HepG2 (cell line): ENCODE measurements around the gene DOCK4. TPM values are rescaled to one million over a fixed set of nuclear protein-coding genes. Genes with fewer than 3 reads are reported as not detected.

Source experiments
- ATAC-seq: fragments of 200-7000 bp; cut with Tn5 transposase; 3 replicates; pipeline ENCODE4 v1.9.1; 2020; ENCODE audit warnings: mild to moderate bottlenecking, moderate library complexity
- BruUV-seq: library from RNA; stranded (reverse); fragments of 400-500 nt; replicated peaks from 2 replicates; lab custom pipeline; 2021; lab: Mats Ljungman, UMichigan
- CTCF ChIA-PET: fragments of 300-600 bp; formaldehyde crosslinking; extraction: SDS; loops from one replicate; lab custom pipeline; 2021; ENCODE audit warnings: low total read pairs, inconsistent platforms, low intra/inter-chr PET ratio; lab: Yijun Ruan, JAX
- POLR2A ChIA-PET: fragments of 350-600 bp; sonication (Branson Sonifier 250); formaldehyde crosslinking; loops from one replicate; lab custom pipeline; 2020; ENCODE audit warnings: antibody characterized with exemption, inconsistent platforms; lab: Yijun Ruan, JAX
- DNase-seq: peaks from one replicate; pipeline ENCODE4 v3.0.0-alpha.2; 2015; ENCODE audit warnings: low spot score
- FAIRE-seq: peaks from 3 replicates; lab custom pipeline; 2011; peaks lifted over from hg19 to GRCh38; lab: Jason Lieb, UNC
- H2AFZ ChIP-seq: one replicate; pipeline ENCODE4 v1.6.1; 2011; ENCODE audit warnings: low read length, inconsistent platforms
- H3K27ac ChIP-seq: fragments of 300-600 bp; 3 replicates; pipeline ENCODE4 v1.8.0; 2011; ENCODE audit warnings: mixed run types, mild to moderate bottlenecking, mixed read lengths, low read length, inconsistent platforms; ENCODE audit not compliant: insufficient read depth; ENCODE audit errors: extremely low read length
- H3K27me3 ChIP-seq, 2 experiments: fragments of 200-600 bp in 1 of 2; 2 replicates in 1 of 2; 3 replicates in 1 of 2; pipeline versions ENCODE4 v1.6.0 to v1.8.0; 2011; ENCODE audit warnings: low read length in 2 of 2, mild to moderate bottlenecking in 2 of 2, moderate library complexity in 2 of 2, inconsistent platforms in 1 of 2; ENCODE audit not compliant: insufficient read depth in 2 of 2, control insufficient read depth in 1 of 2
- H3K36me3 ChIP-seq, 2 experiments: fragments of 200-600 bp in 1 of 2; replicated peaks in 1 of 2; 2 replicates in 1 of 2; 3 replicates in 1 of 2; pipeline versions ENCODE4 v1.5.1 to v1.8.0; 2011; ENCODE audit warnings: low read length in 2 of 2, inconsistent platforms in 1 of 2; ENCODE audit not compliant: insufficient read depth in 2 of 2, control insufficient read depth in 1 of 2
- H3K4me1 ChIP-seq: 2 replicates; pipeline ENCODE4 v1.5.1; 2012; ENCODE audit warnings: low read length, inconsistent platforms; ENCODE audit not compliant: insufficient read depth
- H3K4me2 ChIP-seq: 2 replicates; pipeline ENCODE4 v1.6.0; 2011; ENCODE audit warnings: low read depth, low read length, inconsistent platforms
- H3K4me3 ChIP-seq, 3 experiments: fragments of 200-600 bp in 1 of 3; sonication (generic), shearing (Covaris generic) in 1 of 3; replicated peaks in 1 of 3; 2 replicates each; pipeline ENCODE4 v1.5.1; 2011 to 2016; ENCODE audit warnings: low read length in 3 of 3, inconsistent platforms in 2 of 3, low read depth in 2 of 3, mild to moderate bottlenecking in 2 of 3, control low read depth in 1 of 3, mixed read lengths in 1 of 3; ENCODE audit not compliant: insufficient read depth in 1 of 3
- H3K79me2 ChIP-seq: one replicate; pipeline ENCODE4 v1.6.1; 2011; ENCODE audit warnings: low read length, inconsistent platforms; ENCODE audit not compliant: insufficient read depth
- H3K9ac ChIP-seq: 2 replicates; pipeline ENCODE4 v1.6.0; 2011; ENCODE audit warnings: mild to moderate bottlenecking, low read depth, low read length, inconsistent platforms; ENCODE audit not compliant: insufficient read depth
- H3K9me3 ChIP-seq: 2 replicates; pipeline ENCODE4 v1.5.1; 2012; ENCODE audit warnings: mild to moderate bottlenecking, low read length
- H4K20me1 ChIP-seq: 2 replicates; pipeline ENCODE4 v1.6.0; 2011; ENCODE audit warnings: inconsistent platforms, mild to moderate bottlenecking, low read length, moderate library complexity; ENCODE audit not compliant: insufficient read depth
- CBX5 ChIP-seq: sonication (generic); formaldehyde crosslinking; IDR thresholded peaks from 2 replicates; pipeline ENCODE4 v1.4.0; 2020; ENCODE audit warnings: missing genetic modification reagents, borderline replicate concordance
- EZH2 ChIP-seq: conservative IDR thresholded peaks from 2 replicates; pipeline ENCODE4 v1.6.1; 2012; ENCODE audit warnings: mild to moderate bottlenecking, low read depth, low read length, moderate library complexity
- KDM2A ChIP-seq: sonication (generic); formaldehyde crosslinking; IDR thresholded peaks from 2 replicates; pipeline ENCODE4 v1.4.0; 2020; ENCODE audit warnings: low read depth, missing genetic modification reagents, borderline replicate concordance
- ZFP90 ChIP-seq: sonication (generic); formaldehyde crosslinking; IDR thresholded peaks from 2 replicates; pipeline ENCODE4 v1.8.0; 2022; ENCODE audit warnings: missing genetic modification reagents, mild to moderate bottlenecking, inconsistent platforms, borderline replicate concordance
- ZKSCAN8 ChIP-seq: IDR thresholded peaks from 2 replicates; pipeline ENCODE4 v1.6.1; 2016; ENCODE audit warnings: borderline replicate concordance, missing genetic modification reagents, missing compliant biosample characterization
- ZNF274 ChIP-seq: sonication (generic); formaldehyde crosslinking; IDR thresholded peaks from 2 replicates; pipeline ENCODE4 v1.5.1; 2020; ENCODE audit warnings: mild to moderate bottlenecking, missing genetic modification reagents
- ZNF598 ChIP-seq: sonication (generic); formaldehyde crosslinking; IDR thresholded peaks from 2 replicates; pipeline ENCODE4 v1.5.1; 2020; ENCODE audit warnings: mild to moderate bottlenecking, missing genetic modification reagents, borderline replicate concordance
- ZNF672 ChIP-seq: sonication (generic); formaldehyde crosslinking; IDR thresholded peaks from 2 replicates; pipeline ENCODE4 v1.8.1; 2022; ENCODE audit warnings: missing genetic modification reagents
- ZZZ3 ChIP-seq: sonication (generic); formaldehyde crosslinking; IDR thresholded peaks from 2 replicates; pipeline ENCODE4 v1.4.0; 2020; ENCODE audit warnings: missing genetic modification reagents, mild to moderate bottlenecking, borderline replicate concordance
- in situ Hi-C: cut with HindIII; loops from 2 replicates; pipeline ENCODE4 v1.10.0; 2017; ENCODE audit warnings: low pct_unique_long_range_greater_than_20kb; ENCODE audit not compliant: extremely low pct_ligation_motif_present
- intact Hi-C: fragments of 100-400 bp; cut with micrococcal nuclease; formaldehyde crosslinking; loops from one replicate; pipeline ENCODE4 v1.10.0; 2022; ENCODE audit not compliant: unreplicated experiment
- polyA plus RNA-seq, 8 experiments: library from polyadenylated mRNA; depleted of rRNA in 3 of 8; stranded (reverse) in 7 of 8; unstranded in 1 of 8; fragments of >200 nt; fragmentation: Illumina TruSeq in 4 of 8; extraction: Trizol in 4 of 8; gene quantifications; 2 replicates each; pipeline versions ENCODE4 v1.2.1 to v1.2.3, GENCODE V29; 2011 to 2016; ENCODE audit warnings: low read depth in 4 of 8, missing spikeins in 1 of 8, mixed read lengths in 1 of 8; ENCODE audit not compliant: insufficient read depth in 1 of 8
- total RNA-seq, 5 experiments: library from RNA; depleted of rRNA; stranded (reverse); fragments of >200 nt; fragmentation: Illumina TruSeq; extraction: Trizol; gene quantifications; 2 replicates each; pipeline ENCODE4 v1.2.3, GENCODE V29; 2016; ENCODE audit warnings: low read depth in 1 of 5
- TF ChIP-seq, protein P1 (sequence below): sonication (generic); formaldehyde crosslinking; IDR thresholded peaks from 2 replicates; pipeline ENCODE4 v1.5.1; 2020; ENCODE audit warnings: mild to moderate bottlenecking, missing genetic modification reagents, borderline replicate concordance
- TF ChIP-seq, protein P2 (sequence below): sonication (generic); formaldehyde crosslinking; conservative IDR thresholded peaks from 2 replicates; pipeline ENCODE4 v1.8.1; 2023; ENCODE audit warnings: missing genetic modification reagents
- TF ChIP-seq, protein P3 (sequence below): IDR thresholded peaks from 2 replicates; pipeline ENCODE4 v1.6.1; 2016; ENCODE audit warnings: missing compliant biosample characterization, missing genetic modification reagents, borderline replicate concordance
- TF ChIP-seq, protein P4 (sequence below): sonication (generic); formaldehyde crosslinking; IDR thresholded peaks from 2 replicates; pipeline ENCODE4 v1.4.0; 2020; ENCODE audit warnings: missing genetic modification reagents, borderline replicate concordance

The DOCK4 gene
- total and polyA plus RNA-seq, 2 of the 13 experiments (the other 11 are each of a cell fraction or from before 2014, with no cell fraction given), result 13.5 to 17.4 TPM

DNA sequence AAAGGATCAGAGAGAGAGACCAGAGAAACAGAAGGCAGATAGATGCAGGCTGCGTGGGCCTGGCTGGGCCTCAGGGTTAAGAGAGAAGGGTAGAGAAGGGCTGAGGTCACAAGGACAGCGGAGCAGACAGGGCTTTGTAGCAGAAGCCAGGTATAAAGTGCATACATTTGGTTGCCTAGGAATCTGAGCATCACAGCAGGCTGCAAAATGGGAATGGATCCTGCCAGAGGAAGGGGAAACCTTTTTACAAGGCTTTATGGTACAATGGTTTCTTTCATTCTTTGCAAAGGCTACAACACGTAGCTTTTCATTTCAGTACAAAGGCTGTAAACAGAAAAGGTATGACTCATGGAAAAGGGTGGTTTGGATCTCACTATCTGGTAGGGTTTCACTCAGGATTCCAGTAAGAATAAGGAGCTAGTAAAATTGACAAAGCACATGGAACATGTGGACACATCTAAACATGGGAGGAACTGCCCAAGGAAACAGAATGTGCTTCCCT, 275.1 kb downstream of the DOCK4 start (continued):
- TF ChIP-seq, protein P1, sequence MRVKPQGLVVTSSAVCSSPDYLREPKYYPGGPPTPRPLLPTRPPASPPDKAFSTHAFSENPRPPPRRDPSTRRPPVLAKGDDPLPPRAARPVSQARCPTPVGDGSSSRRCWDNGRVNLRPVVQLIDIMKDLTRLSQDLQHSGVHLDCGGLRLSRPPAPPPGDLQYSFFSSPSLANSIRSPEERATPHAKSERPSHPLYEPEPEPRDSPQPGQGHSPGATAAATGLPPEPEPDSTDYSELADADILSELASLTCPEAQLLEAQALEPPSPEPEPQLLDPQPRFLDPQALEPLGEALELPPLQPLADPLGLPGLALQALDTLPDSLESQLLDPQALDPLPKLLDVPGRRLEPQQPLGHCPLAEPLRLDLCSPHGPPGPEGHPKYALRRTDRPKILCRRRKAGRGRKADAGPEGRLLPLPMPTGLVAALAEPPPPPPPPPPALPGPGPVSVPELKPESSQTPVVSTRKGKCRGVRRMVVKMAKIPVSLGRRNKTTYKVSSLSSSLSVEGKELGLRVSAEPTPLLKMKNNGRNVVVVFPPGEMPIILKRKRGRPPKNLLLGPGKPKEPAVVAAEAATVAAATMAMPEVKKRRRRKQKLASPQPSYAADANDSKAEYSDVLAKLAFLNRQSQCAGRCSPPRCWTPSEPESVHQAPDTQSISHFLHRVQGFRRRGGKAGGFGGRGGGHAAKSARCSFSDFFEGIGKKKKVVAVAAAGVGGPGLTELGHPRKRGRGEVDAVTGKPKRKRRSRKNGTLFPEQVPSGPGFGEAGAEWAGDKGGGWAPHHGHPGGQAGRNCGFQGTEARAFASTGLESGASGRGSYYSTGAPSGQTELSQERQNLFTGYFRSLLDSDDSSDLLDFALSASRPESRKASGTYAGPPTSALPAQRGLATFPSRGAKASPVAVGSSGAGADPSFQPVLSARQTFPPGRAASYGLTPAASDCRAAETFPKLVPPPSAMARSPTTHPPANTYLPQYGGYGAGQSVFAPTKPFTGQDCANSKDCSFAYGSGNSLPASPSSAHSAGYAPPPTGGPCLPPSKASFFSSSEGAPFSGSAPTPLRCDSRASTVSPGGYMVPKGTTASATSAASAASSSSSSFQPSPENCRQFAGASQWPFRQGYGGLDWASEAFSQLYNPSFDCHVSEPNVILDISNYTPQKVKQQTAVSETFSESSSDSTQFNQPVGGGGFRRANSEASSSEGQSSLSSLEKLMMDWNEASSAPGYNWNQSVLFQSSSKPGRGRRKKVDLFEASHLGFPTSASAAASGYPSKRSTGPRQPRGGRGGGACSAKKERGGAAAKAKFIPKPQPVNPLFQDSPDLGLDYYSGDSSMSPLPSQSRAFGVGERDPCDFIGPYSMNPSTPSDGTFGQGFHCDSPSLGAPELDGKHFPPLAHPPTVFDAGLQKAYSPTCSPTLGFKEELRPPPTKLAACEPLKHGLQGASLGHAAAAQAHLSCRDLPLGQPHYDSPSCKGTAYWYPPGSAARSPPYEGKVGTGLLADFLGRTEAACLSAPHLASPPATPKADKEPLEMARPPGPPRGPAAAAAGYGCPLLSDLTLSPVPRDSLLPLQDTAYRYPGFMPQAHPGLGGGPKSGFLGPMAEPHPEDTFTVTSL, result peak; percentile 61; the same call in 1 of the 2 replicates
- TF ChIP-seq EZH2 (no peak), ZZZ3 (CRISPR knock-in tag) (no peak), CBX5 (peak; percentile 29; the same call in 1 of the 2 replicates), ZKSCAN8 (no peak; the same call in 1 of the 2 replicates), ZNF672 (CRISPR knock-in tag) (no peak), KDM2A (peak; percentile 34; the same call in 1 of the 2 replicates), ZNF598 (CRISPR knock-in tag) (0 out of 2 replicates have a peak, but pooled peaks have one; percentile 40)

DNA sequence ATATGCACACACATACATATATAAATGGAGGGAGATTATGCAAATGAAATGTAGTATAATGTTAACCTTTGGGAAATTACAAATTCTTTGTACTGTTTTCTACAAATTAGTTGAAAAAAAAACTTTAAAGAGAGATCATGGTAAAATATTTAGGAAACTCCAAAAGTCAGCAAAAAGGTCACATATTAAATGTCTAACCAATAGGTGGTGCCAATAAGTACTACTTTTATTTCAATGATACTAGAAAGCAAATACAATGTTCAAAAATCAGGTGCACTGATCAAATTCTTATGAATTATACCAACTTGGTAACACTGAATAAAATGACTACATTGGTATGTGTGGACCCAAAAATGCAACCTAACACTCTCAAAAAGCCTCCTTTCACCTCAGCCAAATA, 276.9 kb downstream of the DOCK4 start:
- CTCF ChIA-PET, result no interaction called here
- FAIRE-seq (no peak), ATAC-seq (no peak)

More for the DNA sequence above, 276.9 kb downstream of the DOCK4 start:
- in situ Hi-C loops, result no loop called here
- Histone ChIP-seq H3K79me2 (no peaks in the 10 kb centered on the region), H3K36me3 (0 out of 5 replicates have a peak, but pooled peaks cover 0 to 4% of the 10 kb centered on the region in 2 experiments), H3K27ac (no peak overlapping the region), H3K9ac (no peak overlapping the region), H4K20me1 (no peaks in the 10 kb centered on the region), H3K4me2 (no peak overlapping the region), H3K4me3 (no peak overlapping the region), H2AFZ (no peak overlapping the region), H3K9me3 (no peaks in the 10 kb centered on the region), H3K27me3 (no peaks in the 10 kb centered on the region), H3K4me1 (peaks cover 44% of the 10 kb centered on the region)
- intact Hi-C loops, result no loop called here
- no TSS peak for BruUV-seq
- no peak for DNase-seq
- POLR2A ChIA-PET, result no interaction called here
- TF ChIP-seq, protein P2, sequence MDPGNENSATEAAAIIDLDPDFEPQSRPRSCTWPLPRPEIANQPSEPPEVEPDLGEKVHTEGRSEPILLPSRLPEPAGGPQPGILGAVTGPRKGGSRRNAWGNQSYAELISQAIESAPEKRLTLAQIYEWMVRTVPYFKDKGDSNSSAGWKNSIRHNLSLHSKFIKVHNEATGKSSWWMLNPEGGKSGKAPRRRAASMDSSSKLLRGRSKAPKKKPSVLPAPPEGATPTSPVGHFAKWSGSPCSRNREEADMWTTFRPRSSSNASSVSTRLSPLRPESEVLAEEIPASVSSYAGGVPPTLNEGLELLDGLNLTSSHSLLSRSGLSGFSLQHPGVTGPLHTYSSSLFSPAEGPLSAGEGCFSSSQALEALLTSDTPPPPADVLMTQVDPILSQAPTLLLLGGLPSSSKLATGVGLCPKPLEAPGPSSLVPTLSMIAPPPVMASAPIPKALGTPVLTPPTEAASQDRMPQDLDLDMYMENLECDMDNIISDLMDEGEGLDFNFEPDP (CRISPR knock-in tag), result no peak
- TF ChIP-seq, protein P3, sequence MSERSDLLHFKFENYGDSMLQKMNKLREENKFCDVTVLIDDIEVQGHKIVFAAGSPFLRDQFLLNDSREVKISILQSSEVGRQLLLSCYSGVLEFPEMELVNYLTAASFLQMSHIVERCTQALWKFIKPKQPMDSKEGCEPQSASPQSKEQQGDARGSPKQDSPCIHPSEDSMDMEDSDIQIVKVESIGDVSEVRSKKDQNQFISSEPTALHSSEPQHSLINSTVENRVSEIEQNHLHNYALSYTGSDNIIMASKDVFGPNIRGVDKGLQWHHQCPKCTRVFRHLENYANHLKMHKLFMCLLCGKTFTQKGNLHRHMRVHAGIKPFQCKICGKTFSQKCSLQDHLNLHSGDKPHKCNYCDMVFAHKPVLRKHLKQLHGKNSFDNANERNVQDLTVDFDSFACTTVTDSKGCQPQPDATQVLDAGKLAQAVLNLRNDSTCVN (CRISPR knock-in tag), result no peak
- TF ChIP-seq, protein P4, sequence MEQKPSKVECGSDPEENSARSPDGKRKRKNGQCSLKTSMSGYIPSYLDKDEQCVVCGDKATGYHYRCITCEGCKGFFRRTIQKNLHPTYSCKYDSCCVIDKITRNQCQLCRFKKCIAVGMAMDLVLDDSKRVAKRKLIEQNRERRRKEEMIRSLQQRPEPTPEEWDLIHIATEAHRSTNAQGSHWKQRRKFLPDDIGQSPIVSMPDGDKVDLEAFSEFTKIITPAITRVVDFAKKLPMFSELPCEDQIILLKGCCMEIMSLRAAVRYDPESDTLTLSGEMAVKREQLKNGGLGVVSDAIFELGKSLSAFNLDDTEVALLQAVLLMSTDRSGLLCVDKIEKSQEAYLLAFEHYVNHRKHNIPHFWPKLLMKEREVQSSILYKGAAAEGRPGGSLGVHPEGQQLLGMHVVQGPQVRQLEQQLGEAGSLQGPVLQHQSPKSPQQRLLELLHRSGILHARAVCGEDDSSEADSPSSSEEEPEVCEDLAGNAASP (CRISPR knock-in tag), result no peak
- TF ChIP-seq ZNF274 (CRISPR knock-in tag), result no peak
- TF ChIP-seq ZFP90 (CRISPR knock-in tag), result no peak
